HG03196 (cell line): ENCODE measurements around the gene CEP68.

Experiments used
- ATAC-seq: cut with Tn5 transposase; IDR thresholded peaks from one replicate; pipeline ENCODE4 v1.9.1; 2021; ENCODE audit not compliant: unreplicated experiment

CEP68 gene

GRCh38 chr2:65075605-65076344 is 19.6 kb downstream of the CEP68 start:
- ATAC-seq: no peak

- no peak for ATAC-seq
Observed at GRCh38 chr2:65076345-65076710, 20.1 kb downstream of the CEP68 start.

- ATAC-seq: no peak
Observed at GRCh38 chr2:65077898-65078297, 21.7 kb downstream of the CEP68 start.

- ATAC-seq: no peak
Observed at GRCh38 chr2:65079017-65079416, 22.8 kb downstream of the CEP68 start.

- no peak for ATAC-seq
Observed at GRCh38 chr2:65081232-65081685, 25.0 kb downstream of the CEP68 start.

GRCh38 chr2:65085148-65085547 is 28.9 kb downstream of the CEP68 start:
- ATAC-seq: no peak

GRCh38 chr2:65092791-65093190 is 36.6 kb downstream of the CEP68 start:
- no peak for ATAC-seq

GRCh38 chr2:65093211-65093610 is 37.0 kb downstream of the CEP68 start:
- no peak for ATAC-seq

- ATAC-seq: no peak
Observed at GRCh38 chr2:65096948-65097347, 40.7 kb downstream of the CEP68 start.

- no peak for ATAC-seq
Observed at GRCh38 chr2:65097844-65098243, 41.6 kb downstream of the CEP68 start.

- ATAC-seq: no peak
Observed at GRCh38 chr2:65098741-65099140, 42.5 kb downstream of the CEP68 start.

- no peak for ATAC-seq
Observed at GRCh38 chr2:65101071-65101470, 44.9 kb downstream of the CEP68 start.

GRCh38 chr2:65103013-65103715 is 46.9 kb downstream of the CEP68 start:
- ATAC-seq: no peak

- ATAC-seq: no peak
Observed at GRCh38 chr2:65107530-65107929, 51.3 kb downstream of the CEP68 start.

GRCh38 chr2:65108780-65109179 is 52.6 kb downstream of the CEP68 start:
- ATAC-seq: no peak

- ATAC-seq: no peak
Observed at GRCh38 chr2:65112633-65113032, 56.4 kb downstream of the CEP68 start.

GRCh38 chr2:65113229-65113628 is 57.0 kb downstream of the CEP68 start:
- no peak for ATAC-seq

GRCh38 chr2:65113816-65114215 is 57.6 kb downstream of the CEP68 start:
- ATAC-seq: no peak

- ATAC-seq: no peak
Observed at GRCh38 chr2:65114921-65115320, 58.7 kb downstream of the CEP68 start.

- ATAC-seq: no peak
Observed at GRCh38 chr2:65116645-65117044, 60.4 kb downstream of the CEP68 start.

- no peak for ATAC-seq
Observed at GRCh38 chr2:65120990-65121693, 64.9 kb downstream of the CEP68 start.

- no peak for ATAC-seq
Observed at GRCh38 chr2:65122313-65122712, 66.1 kb downstream of the CEP68 start.
